Measurements from ENCODE around the gene ARHGAP15.

The ARHGAP15 gene

DNA sequence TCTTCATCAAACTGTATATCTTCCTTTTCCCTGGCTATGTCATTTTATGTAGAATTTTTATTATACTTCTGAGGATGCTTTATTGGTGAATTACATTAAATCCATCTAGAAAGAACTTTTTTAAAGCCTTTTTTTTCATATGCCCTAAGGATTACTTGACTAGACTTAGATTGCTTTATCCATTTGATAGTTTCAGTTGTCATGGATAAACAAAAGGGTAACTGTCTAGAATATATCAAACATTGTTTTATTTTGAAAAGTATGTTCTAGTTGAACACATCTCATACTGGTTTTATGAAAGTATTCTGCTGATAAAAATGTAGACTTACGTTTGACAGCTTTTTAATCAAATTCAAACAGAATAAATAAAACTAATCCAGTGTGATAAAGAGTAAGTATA, 639.8 kb downstream of the ARHGAP15 start:
- DNase-seq (ENCODE audit: low read depth): no peak

DNA sequence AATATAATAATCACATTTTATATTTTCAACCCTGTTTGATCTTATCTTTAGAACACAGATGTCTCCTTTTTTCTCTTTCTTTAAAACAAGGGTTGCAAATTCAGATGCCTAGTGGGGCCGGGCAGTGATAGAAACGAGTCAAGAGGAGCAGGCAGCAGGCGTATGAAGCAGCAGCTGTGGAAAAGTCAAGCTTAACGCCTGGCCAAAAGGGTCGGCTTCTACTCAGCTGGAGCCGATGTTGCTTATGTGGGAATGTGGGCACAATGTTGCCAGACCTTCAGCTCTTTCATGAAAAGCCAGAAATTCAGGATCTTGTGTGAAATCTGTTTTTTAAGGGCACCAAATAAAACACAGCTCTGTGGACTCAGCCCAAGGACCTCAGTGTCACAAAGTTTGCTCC, 642.7 kb downstream of the ARHGAP15 start:
- DNase-seq (ENCODE audit: low read depth): no peak

DNA sequence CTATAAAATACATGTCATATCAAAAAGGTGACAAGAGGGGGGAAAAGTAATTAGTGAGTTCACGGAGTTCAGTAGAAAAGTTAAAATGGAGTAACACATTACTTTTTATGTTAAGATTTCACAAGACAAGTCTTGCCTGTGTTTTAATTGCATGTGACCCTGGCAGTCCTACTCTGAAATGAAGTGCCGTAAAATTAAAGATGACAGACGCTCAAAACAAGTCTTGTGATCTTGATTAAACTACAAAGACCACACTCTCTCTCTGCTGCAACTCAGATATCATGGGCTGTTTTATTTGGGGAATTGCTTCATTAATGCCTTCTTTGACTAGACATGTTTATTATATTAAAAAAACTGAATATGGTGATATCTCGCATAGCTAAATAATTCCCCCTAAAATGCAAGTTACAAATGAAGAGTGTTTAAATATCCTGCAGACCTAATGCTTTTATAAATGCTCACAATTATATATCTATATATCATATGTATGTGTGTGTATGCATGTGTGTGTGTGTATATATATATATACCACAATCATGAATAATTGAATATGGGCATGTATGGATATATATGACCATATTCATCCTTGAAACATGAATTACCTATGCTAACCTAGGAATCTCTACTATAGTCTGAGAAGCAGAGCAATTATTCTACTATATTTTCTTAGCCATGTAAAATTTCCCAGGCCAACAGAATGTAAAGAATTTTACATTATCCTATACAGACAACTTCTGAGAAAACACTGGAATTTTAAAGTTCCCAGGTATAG, 647.5 kb downstream of the ARHGAP15 start:
- DNase-seq (ENCODE audit: low read depth): no peak

DNA sequence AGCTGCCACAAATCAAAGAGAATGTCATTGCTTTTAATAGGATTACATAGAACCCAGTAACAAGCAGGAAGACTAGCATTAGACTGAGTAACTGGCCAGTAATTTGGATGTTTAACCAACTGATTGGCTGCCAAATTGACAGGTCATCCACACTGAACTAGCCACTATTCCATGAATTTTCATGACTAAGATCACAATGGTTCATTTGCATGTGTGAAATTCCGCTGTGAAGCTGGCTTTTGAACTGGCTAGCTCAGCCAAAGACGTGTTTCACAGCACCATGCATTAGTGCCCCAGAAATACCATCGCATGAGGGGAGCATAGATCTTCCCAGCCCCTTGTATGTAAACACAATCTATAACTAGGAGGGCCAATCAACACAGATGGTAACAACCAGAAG, 649.8 kb downstream of the ARHGAP15 start:
- no peak for DNase-seq (ENCODE audit: low read depth)

DNA sequence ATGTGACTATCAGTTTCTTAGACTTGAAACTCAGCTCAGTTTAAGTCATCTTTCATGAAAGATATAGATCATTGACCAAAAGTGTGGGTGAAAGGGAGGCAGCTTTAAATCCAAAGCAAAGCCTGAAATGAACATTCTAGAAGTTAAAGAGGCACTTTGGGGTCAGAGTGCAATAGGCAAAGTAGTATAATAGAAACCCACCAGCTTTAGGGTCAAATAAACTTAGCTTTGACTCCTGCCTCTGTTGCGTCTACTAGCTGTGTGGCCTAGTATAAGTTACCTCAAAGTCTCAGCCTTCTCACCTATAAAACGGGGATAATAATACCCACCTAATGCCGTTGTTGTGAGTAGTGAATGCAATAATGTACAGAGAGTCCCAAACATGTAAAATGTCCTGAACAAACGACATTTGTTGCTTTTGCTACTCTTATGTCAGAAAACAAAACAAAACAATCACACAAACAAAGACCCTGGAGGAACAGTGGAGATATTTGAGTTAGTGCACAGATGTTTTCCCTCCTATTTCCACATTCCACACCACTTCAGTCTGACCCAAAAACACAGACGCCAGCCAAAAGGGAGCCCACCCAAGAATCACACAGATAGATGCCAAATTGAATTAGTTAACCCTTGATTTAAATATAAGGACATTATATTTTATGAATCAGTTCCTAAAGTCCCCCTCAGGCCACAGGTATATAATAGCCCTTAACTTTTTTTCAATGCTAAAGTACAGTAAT, 657.0 kb downstream of the ARHGAP15 start:
- DNase-seq (ENCODE audit: low read depth): no peak

DNA sequence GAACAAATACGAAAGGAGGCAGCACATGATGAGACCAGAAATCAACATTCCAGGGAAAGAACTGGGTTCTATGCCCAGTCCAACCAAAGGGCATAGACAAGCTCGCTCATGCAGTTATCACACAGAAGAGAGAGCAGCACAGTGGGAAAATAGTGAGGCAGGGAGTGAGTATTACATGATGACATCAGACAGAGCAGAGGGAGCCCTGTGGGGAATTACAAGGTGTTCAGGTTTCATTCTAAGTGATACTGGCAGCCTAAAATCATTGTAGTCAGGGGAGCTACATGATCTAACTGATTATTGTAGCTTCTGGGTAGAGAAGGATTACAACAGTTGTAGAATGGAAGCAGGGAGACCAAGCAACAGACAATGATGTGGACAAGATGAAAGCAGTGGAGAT, 658.5 kb downstream of the ARHGAP15 start:
- DNase-seq (ENCODE audit: low read depth): no peak

DNA sequence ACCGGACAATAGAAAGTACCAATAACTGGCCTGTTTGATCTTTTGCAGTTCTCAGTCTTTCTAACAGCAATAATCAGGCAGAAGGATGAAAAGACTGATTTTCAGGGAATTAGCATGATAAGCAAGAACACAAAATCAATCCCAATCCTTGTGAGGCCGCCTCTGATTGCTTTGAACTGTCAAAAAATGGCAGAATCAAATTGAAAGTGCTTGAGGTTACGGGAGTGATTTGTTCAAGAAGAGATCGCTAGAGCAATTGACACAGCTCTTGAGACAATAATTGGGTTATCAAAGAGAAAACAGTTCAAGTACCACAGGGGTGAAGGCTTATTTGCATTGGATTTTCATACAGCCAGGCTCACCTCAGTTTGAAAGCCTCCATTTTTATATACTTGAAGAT, 663.4 kb downstream of the ARHGAP15 start:
- DNase-seq (ENCODE audit: low read depth): no peak

DNA sequence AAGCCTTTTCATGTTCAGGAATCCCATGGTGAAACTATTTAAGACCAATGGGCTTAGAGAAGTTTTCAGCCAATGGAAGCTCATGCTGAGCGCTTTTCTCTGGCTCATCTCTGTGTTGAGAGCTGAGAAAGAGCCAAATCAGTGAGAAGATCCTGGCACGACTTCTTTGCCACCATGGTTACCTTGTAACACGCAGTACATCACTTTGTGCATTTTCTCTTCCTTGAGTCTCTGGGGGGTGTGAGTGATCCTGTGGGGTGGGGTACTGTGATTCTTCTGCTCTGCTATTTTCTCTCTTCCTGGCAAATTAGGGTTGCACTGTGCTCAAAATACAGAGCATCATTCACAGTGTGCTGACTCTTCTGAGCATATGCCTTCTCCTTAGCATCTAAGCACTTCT, 664.2 kb downstream of the ARHGAP15 start:
- no peak for DNase-seq (ENCODE audit: low read depth)

DNA sequence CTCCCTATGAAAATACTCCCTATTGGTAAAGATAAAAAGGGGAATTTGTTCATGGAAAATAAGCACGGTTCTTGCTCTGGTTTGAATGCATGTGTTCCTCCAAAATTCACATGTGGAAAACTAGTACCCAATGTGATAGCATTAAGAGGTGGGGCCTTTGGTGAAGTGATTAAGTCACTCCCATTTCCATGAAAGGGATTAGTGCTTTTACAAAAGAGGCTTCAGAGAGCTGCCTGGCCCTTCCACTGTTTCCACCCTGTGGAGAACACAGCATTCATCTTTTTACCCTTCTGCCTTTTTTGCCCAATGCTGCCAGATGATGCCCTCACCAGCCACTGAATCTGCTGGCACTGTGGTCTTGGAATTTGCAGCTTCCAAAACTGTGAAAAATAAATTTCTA, 666.8 kb downstream of the ARHGAP15 start:
- DNase-seq (ENCODE audit: low read depth): no peak

DNA sequence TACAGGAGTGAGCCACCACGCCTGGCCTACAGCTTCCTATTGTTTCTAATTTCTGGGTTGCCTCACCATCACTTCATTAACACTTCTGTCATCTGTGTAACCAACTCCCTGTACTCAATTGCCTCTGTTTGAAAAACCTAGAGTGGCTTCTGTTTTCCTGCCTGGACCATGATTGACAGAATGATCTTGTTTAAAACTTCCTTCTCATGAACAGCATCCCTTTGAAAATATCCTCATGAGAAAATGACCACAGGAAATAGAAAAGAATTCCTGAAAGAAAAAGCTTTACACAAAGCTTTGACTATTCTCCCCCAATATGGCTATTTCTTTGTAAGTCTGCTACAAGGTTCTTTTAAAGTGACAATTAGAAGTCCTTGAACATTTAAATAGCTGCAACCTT, 672.3 kb downstream of the ARHGAP15 start:
- DNase-seq (ENCODE audit: low read depth): no peak

DNA sequence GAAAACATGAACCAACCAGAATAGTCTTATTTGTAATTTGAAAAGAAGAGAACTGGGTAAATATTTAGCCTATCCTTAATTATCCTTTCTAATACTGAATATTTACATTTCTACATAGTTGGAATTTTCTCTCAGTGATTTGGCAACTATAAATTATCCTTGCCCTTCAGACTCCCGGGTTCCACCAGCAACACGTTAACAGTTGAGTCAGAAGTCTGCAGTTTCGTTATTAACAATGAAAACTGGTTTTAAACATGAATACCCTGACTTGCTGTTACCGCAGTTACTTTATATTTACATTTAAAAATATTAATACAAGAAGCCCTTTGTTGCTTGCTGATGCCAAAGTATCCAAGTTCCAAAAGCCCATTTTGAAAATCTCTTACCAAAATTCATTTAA, 673.0 kb downstream of the ARHGAP15 start:
- no peak for DNase-seq (ENCODE audit: low read depth)

DNA sequence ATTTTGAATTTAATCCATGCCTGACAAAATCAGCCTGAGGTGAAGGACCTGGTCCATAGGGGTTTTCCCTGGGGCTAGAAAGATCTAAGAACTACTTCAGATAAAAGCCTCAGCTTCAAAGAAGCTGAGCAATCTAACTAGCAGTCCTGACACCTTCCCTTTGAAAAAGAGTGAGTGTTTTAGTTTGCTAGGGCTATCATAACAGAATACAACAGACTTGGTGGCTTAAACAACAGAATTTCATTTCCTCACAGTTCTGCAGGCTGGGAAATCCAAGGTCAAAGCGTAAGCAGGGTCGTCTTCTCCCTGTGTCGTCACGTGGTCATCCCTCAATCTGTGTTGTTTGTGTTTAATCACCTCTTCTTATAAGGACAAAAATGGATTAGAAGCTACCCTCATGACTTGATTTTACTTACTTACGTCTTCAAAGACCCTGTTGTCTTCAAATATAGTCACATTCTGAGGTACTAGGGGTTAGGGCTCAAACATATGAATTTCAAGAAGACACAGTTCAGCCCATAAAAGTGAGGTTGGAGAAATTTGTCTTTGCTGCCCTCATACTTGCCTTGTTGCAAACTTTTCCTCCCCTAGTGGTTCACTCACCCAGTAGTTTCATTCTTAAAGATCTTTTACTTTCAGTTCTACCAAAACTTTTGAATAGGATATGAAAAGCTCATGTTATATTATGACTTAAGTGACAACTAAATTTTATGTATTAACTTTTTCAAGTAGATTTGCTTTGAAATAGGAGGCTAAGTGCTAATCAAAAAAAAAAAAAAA, 673.8 kb downstream of the ARHGAP15 start:
- DNase-seq (ENCODE audit: low read depth): no peak

DNA sequence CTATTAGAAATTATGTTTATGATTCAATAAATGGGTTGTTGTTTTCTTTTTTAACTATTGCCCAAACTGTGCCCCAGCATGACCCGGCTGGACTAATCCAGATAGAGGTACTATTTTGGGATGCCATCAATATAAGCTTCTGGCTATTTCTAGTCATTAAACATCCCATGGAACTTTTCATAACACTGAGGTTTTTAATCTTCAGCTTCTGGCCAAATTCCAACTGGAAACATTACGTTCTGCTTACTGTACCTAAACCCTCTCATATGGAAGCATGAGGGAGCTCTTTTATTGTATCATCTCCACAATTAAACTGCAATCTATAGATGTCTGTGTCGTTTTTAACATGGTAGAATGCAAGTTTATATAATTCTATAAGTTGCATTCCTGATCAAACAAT, 674.7 kb downstream of the ARHGAP15 start:
- no peak for DNase-seq (ENCODE audit: low read depth)

DNA sequence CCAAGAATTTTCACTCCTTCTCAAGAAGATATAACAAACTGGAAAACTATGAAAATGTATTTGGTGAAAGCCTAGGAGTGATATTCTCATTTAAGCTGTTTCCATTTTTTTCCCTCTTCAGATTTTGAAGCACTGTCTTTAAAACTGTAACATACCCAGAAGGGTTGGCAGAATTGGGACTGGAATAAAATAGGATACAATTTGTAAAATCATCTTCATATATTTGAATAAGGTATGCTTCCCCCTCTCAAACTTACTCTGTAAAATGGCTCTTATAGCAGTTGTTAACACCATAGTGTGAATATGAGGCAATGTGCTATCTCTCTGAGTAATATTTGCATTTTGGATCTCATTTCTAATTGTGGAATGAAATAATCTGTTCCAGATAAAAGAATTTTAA, 676.4 kb downstream of the ARHGAP15 start:
- no peak for DNase-seq (ENCODE audit: low read depth)

DNA sequence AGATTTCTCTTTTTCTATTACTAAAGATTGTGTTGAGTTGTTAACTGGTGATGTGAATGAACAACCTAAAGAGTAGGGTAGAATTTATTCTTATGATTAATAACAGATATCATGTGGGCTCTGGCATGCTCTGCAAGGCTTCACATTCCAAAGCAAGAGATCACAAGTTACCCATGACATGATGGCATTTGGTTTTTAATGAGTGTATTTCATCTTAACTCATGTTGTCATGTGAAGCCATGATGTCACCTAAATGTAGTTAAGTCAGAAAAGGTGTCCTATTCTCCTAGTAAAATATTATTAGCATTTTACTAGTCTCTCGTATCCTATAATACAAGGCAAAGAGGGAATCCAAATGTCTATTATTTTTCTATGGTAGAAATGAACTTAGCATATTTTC, 678.0 kb downstream of the ARHGAP15 start:
- DNase-seq (ENCODE audit: low read depth): no peak

DNA sequence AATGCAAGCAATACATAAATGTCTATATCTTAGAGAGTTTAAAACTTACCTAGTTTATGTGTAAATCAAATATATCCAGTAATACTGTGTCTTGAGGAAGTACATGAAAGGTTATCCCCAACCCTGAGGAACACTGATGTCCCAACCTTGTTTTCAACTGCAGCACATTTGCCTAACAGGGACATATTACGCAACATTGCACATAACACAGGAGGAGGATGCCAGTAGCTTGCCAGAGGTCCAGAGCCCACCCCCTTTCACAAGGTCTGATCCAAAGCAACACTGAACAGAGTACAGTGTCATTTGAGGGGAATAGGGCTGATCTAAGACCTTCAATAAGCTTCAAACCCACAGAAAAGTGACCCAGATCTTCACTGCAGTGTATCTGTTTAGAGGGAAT, 678.5 kb downstream of the ARHGAP15 start:
- no peak for DNase-seq (ENCODE audit: low read depth)

DNA sequence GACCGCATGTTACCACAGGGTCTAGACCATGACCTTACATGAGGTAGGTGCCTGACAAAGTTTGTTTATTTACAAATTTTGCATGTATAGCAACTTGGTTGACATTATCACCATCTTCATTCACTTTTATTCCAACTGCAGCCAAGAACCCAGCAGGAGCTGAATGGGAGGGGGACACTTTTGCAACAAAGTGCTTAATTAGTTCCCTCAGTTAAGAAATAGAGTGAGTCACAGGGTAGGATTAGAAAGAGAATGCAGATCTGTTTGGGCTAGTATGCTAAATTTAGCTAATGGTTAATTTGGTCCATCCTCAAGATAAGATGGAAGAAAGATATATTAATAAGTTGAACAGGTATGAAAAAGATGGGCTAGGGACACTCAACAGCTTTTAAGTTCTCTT, 678.9 kb downstream of the ARHGAP15 start:
- DNase-seq (ENCODE audit: low read depth): no peak

DNA sequence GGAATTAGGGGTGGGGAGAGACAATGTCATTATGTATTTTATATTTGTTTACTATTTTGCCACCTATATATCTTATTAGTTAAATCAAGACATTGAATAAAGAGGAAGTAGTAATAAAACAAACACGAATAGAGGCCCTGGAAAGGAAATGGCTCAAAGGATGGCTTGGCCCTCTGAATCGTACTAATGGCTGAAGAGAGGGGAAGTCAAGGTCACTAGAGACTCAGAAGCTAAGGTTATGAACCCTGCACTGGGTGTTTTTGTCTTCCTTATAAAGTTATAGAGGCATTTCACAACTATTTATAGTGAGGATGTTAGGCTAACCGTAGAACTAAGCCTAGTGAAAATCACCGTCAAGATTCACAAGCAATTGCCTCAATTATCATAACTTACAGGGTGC, 685.9 kb downstream of the ARHGAP15 start:
- DNase-seq (ENCODE audit: low read depth): no peak

DNA sequence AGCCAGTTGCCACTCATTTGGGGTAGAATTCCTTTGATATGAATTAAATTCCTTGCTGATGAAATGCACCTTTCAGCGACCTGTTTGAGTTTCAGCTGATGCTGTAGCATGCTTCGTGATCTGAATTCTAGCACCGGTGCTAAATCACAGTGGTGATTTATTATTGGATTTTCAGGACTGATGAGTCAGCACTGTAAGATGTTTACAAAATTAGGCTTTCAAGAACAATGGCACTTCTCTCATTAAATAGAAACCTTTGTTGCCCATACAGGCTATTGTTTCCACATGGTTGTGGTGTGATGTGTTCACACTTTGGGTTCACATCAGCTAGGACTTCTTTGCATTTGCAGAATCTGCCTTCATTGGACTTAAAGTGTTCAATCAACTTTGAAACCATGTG, 687.7 kb downstream of the ARHGAP15 start:
- DNase-seq (ENCODE audit: low read depth): no peak
